ENCODE data around the gene ING4.

ING4 gene

GRCh38 chr12:6615802-6616201, 47.1 kb downstream of the ING4 start:
- H2AFZ ChIP-seq (ENCODE audit: low read depth, low read length) = no peak overlapping the region
- no peaks in the 10 kb centered on the region for H3K36me3 ChIP-seq (ENCODE audit: insufficient read depth, low read length)
- H3K9me3 ChIP-seq (ENCODE audit: low read length) = no peaks in the 10 kb centered on the region
- peaks cover 30% of the 10 kb centered on the region for H3K4me1 ChIP-seq (ENCODE audit: insufficient read depth, low read length)
- no peaks in the 10 kb centered on the region for H3K27me3 ChIP-seq (ENCODE audit: insufficient read depth, low read length)
- no peak overlapping the region for H3K4me3 ChIP-seq (ENCODE audit: low read length)

GRCh38 chr12:6614513-6615172, 48.3 kb downstream of the ING4 start:
- H2AFZ ChIP-seq (ENCODE audit: low read depth, low read length) = no peak overlapping the region
- H3K36me3 ChIP-seq (ENCODE audit: insufficient read depth, low read length) = no peaks in the 10 kb centered on the region
- H3K9me3 ChIP-seq (ENCODE audit: low read length) = no peaks in the 10 kb centered on the region
- H3K4me3 ChIP-seq (ENCODE audit: low read length) = peak overlapping the region; percentile 14
- H3K27me3 ChIP-seq (ENCODE audit: insufficient read depth, low read length) = no peaks in the 10 kb centered on the region
- H3K4me1 ChIP-seq (ENCODE audit: insufficient read depth, low read length) = peaks cover 33% of the 10 kb centered on the region

GRCh38 chr12:6613776-6614512, 49.0 kb downstream of the ING4 start:
- Histone ChIP-seq H3K4me1 (ENCODE audit: insufficient read depth, low read length) (peaks cover 33% of the 10 kb centered on the region), H3K9me3 (ENCODE audit: low read length) (no peaks in the 10 kb centered on the region), H3K27me3 (ENCODE audit: insufficient read depth, low read length) (no peaks in the 10 kb centered on the region), H3K36me3 (ENCODE audit: insufficient read depth, low read length) (no peaks in the 10 kb centered on the region), H2AFZ (ENCODE audit: low read depth, low read length) (no peak overlapping the region), H3K4me3 (ENCODE audit: low read length) (peak overlapping the region; percentile 14)

GRCh38 chr12:6613015-6613775, 49.7 kb downstream of the ING4 start:
- H3K36me3 ChIP-seq (ENCODE audit: insufficient read depth, low read length) = no peaks in the 10 kb centered on the region
- no peak overlapping the region for H2AFZ ChIP-seq (ENCODE audit: low read depth, low read length)
- H3K9me3 ChIP-seq (ENCODE audit: low read length) = no peaks in the 10 kb centered on the region
- no peaks in the 10 kb centered on the region for H3K27me3 ChIP-seq (ENCODE audit: insufficient read depth, low read length)
- H3K4me3 ChIP-seq (ENCODE audit: low read length) = peak overlapping the region; percentile 41
- peaks cover 33% of the 10 kb centered on the region for H3K4me1 ChIP-seq (ENCODE audit: insufficient read depth, low read length)

- Histone ChIP-seq H3K27me3 (ENCODE audit: insufficient read depth, low read length) (no peaks in the 10 kb centered on the region), H3K4me3 (ENCODE audit: low read length) (peak overlapping the region; percentile 41), H3K9me3 (ENCODE audit: low read length) (no peaks in the 10 kb centered on the region), H3K36me3 (ENCODE audit: insufficient read depth, low read length) (no peaks in the 10 kb centered on the region), H2AFZ (ENCODE audit: low read depth, low read length) (no peak overlapping the region), H3K4me1 (ENCODE audit: insufficient read depth, low read length) (peaks cover 38% of the 10 kb centered on the region)
Observed at GRCh38 chr12:6612652-6613014, 50.3 kb downstream of the ING4 start.

- Histone ChIP-seq H3K4me1 (ENCODE audit: insufficient read depth, low read length) (peaks cover 39% of the 10 kb centered on the region), H2AFZ (ENCODE audit: low read depth, low read length) (no peak overlapping the region), H3K36me3 (ENCODE audit: insufficient read depth, low read length) (no peaks in the 10 kb centered on the region), H3K27me3 (ENCODE audit: insufficient read depth, low read length) (no peaks in the 10 kb centered on the region), H3K9me3 (ENCODE audit: low read length) (no peaks in the 10 kb centered on the region), H3K4me3 (ENCODE audit: low read length) (peak overlapping the region; percentile 14)
Observed at GRCh38 chr12:6612247-6612646, 50.7 kb downstream of the ING4 start.

GRCh38 chr12:6608592-6609281, 54.2 kb downstream of the ING4 start:
- H3K4me3 ChIP-seq (ENCODE audit: low read length) = no peak overlapping the region
- no peaks in the 10 kb centered on the region for H3K27me3 ChIP-seq (ENCODE audit: insufficient read depth, low read length)
- peaks cover 59% of the 10 kb centered on the region for H3K4me1 ChIP-seq (ENCODE audit: insufficient read depth, low read length)
- H2AFZ ChIP-seq (ENCODE audit: low read depth, low read length) = no peak overlapping the region
- peaks cover 18% of the 10 kb centered on the region for H3K36me3 ChIP-seq (ENCODE audit: insufficient read depth, low read length)
- no peaks in the 10 kb centered on the region for H3K9me3 ChIP-seq (ENCODE audit: low read length)

GRCh38 chr12:6607751-6608591, 54.9 kb downstream of the ING4 start:
- peaks cover 61% of the 10 kb centered on the region for H3K4me1 ChIP-seq (ENCODE audit: insufficient read depth, low read length)
- peaks cover 25% of the 10 kb centered on the region for H3K36me3 ChIP-seq (ENCODE audit: insufficient read depth, low read length)
- H2AFZ ChIP-seq (ENCODE audit: low read depth, low read length) = no peak overlapping the region
- peak overlapping the region; percentile 11 for H3K4me3 ChIP-seq (ENCODE audit: low read length)
- H3K9me3 ChIP-seq (ENCODE audit: low read length) = no peaks in the 10 kb centered on the region
- H3K27me3 ChIP-seq (ENCODE audit: insufficient read depth, low read length) = no peaks in the 10 kb centered on the region

- Histone ChIP-seq H3K27me3 (ENCODE audit: insufficient read depth, low read length) (no peaks in the 10 kb centered on the region), H3K9me3 (ENCODE audit: low read length) (no peaks in the 10 kb centered on the region), H3K4me3 (ENCODE audit: low read length) (peak overlapping the region; percentile 92), H3K4me1 (ENCODE audit: insufficient read depth, low read length) (peaks cover 48% of the 10 kb centered on the region), H3K36me3 (ENCODE audit: insufficient read depth, low read length) (peaks cover 39% of the 10 kb centered on the region), H2AFZ (ENCODE audit: low read depth, low read length) (no peak overlapping the region)
Observed at GRCh38 chr12:6606331-6607131, 56.4 kb downstream of the ING4 start.

- Histone ChIP-seq H3K9me3 (ENCODE audit: low read length) (no peaks in the 10 kb centered on the region), H3K4me1 (ENCODE audit: insufficient read depth, low read length) (peaks cover 41% of the 10 kb centered on the region), H3K36me3 (ENCODE audit: insufficient read depth, low read length) (peaks cover 48% of the 10 kb centered on the region), H3K27me3 (ENCODE audit: insufficient read depth, low read length) (no peaks in the 10 kb centered on the region), H2AFZ (ENCODE audit: low read depth, low read length) (no peak overlapping the region), H3K4me3 (ENCODE audit: low read length) (peak overlapping the region; percentile 92)
Observed at GRCh38 chr12:6605421-6606330, 57.2 kb downstream of the ING4 start.
